GM12891 (cell line): ENCODE results near the gene MYRF.
A peak's percentile ranks its signal among the peaks of the same experiment; 100 is the strongest.

Experiments
- DNase-seq: peaks from one replicate; pipeline ENCODE4 v3.0.0; 2011; ENCODE audit warnings: low spot score; ENCODE audit not compliant: insufficient read length
- FAIRE-seq: peaks from 2 replicates; lab custom pipeline; 2011; peaks lifted over from hg19 to GRCh38; lab: Jason Lieb, UNC
- PAX5 ChIP-seq: IDR thresholded peaks from 2 replicates; pipeline ENCODE4 v1.6.1; 2011; ENCODE audit warnings: low read length, moderate library complexity, mild to moderate bottlenecking; ENCODE audit not compliant: insufficient read depth, severe bottlenecking
- POLR2A ChIP-seq: IDR thresholded peaks from 2 replicates; pipeline ENCODE4 v1.6.1; 2011; ENCODE audit warnings: low read depth, low read length, control low read depth
- POLR2AphosphoS5 ChIP-seq: IDR thresholded peaks from 2 replicates; pipeline ENCODE4 v1.6.1; 2011; ENCODE audit warnings: low read depth, low read length, control low read depth
- POU2F2 ChIP-seq: IDR thresholded peaks from 2 replicates; pipeline ENCODE4 v1.6.1; 2011; ENCODE audit warnings: low read depth, mild to moderate bottlenecking, control low read depth, low read length, moderate library complexity
- SPI1 ChIP-seq: IDR thresholded peaks from 2 replicates; pipeline ENCODE4 v1.6.1; 2011; ENCODE audit warnings: low read depth, low read length, control low read depth
- TAF1 ChIP-seq: IDR thresholded peaks from 2 replicates; pipeline ENCODE4 v1.6.1; 2011; ENCODE audit warnings: low read depth, low read length, control low read depth

Gene MYRF

GRCh38 chr11:61791737-61792309 lies 39.4 kb downstream of the MYRF start:
- DNase-seq (no peak), FAIRE-seq (no peak)
- TF ChIP-seq PAX5 (no peak), SPI1 (no peak), POLR2AphosphoS5 (peak; percentile 14; the same call in 1 of the 2 replicates), POLR2A (peak; percentile 47)

DNA sequence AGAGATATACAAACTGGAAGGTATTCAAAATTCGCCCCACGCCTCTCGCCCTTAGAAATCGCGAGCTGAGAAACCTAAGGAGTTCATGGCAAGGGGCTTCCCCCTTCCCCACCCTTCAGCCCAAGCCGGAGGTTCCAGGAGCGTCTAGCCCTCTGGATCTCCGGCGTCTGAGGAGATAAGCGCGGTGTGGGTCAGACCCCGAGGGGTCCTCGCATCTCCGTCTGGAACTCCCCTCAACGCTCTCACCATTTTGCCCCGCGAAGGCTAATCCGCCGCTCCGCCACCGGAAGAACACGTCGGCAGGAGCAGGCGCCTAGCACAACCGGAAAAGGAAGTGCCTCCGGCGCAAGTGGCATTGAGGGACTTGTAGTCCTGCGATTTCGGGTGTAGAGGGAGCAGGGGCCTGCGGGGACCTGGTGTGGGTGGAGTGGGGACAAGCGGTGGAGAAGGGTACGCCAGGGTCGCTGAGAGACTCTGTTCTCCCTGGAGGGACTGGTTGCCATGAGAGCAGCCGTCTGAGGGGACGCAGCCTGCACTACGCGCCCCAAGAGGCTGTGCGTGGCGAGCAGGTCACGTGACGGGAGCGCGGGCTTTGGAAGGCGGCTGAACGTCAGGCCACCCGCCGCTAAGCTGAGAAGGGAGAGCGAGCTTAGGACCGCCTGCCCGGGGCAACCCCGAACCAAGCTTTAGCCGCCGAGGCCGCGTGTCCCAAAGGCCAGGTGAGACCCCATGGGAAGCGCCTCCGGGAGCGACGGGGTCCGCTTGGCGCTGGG lies 40.1 kb downstream of the MYRF start, which contains the start of the genes FEN1 and TMEM258:
FEN1 (plus strand) TSS at position 602 of the 773 bp plus-strand sequence. CDS start 2,451 bp downstream, outside the sequence.
TMEM258 (minus strand) TSS at position 290 of the 773 bp plus-strand sequence; CDS start at position 249, 41 bp downstream.
- FAIRE-seq (peak; percentile 83), DNase-seq (peak; percentile 91)
- no peak for TF ChIP-seq PAX5
- peak; percentile 55; the same call in 1 of the 2 replicates for TF ChIP-seq POU2F2
- TF ChIP-seq SPI1, result peak; percentile 67; the same call in 1 of the 2 replicates
- peak; percentile 92 for TF ChIP-seq POLR2AphosphoS5
- peak; percentile 89 for TF ChIP-seq POLR2A
- peak; percentile 87 for TF ChIP-seq TAF1

GRCh38 chr11:61793083-61793828 lies 40.8 kb downstream of the MYRF start:
- no peak for TF ChIP-seq PAX5
- TF ChIP-seq POLR2A, result 0 out of 2 replicates have a peak, but pooled peaks have one; percentile 15
- TF ChIP-seq POU2F2, result no peak
- DNase-seq (no peak), FAIRE-seq (no peak)

- no peak for DNase-seq
- no peak for FAIRE-seq
- TF ChIP-seq POLR2AphosphoS5 (no peak), POLR2A (no peak), PAX5 (no peak), TAF1 (no peak), SPI1 (no peak), POU2F2 (no peak)
Observed at GRCh38 chr11:61793829-61794204, 41.4 kb downstream of the MYRF start.

- FAIRE-seq, result no peak
- no peak for DNase-seq
- TF ChIP-seq PAX5, result no peak
- no peak for TF ChIP-seq POLR2A
- TF ChIP-seq POLR2AphosphoS5, result no peak
- TF ChIP-seq POU2F2, result no peak
- TF ChIP-seq SPI1, result no peak
- TF ChIP-seq TAF1, result no peak
Observed at GRCh38 chr11:61794579-61794978, 42.1 kb downstream of the MYRF start.

- DNase-seq (no peak), FAIRE-seq (no peak)
- TF ChIP-seq TAF1, result no peak
- TF ChIP-seq POLR2AphosphoS5, result no peak
- no peak for TF ChIP-seq POLR2A
- no peak for TF ChIP-seq PAX5
- TF ChIP-seq POU2F2, result no peak
- no peak for TF ChIP-seq SPI1
Observed at GRCh38 chr11:61795459-61795858, 43.0 kb downstream of the MYRF start.

DNA sequence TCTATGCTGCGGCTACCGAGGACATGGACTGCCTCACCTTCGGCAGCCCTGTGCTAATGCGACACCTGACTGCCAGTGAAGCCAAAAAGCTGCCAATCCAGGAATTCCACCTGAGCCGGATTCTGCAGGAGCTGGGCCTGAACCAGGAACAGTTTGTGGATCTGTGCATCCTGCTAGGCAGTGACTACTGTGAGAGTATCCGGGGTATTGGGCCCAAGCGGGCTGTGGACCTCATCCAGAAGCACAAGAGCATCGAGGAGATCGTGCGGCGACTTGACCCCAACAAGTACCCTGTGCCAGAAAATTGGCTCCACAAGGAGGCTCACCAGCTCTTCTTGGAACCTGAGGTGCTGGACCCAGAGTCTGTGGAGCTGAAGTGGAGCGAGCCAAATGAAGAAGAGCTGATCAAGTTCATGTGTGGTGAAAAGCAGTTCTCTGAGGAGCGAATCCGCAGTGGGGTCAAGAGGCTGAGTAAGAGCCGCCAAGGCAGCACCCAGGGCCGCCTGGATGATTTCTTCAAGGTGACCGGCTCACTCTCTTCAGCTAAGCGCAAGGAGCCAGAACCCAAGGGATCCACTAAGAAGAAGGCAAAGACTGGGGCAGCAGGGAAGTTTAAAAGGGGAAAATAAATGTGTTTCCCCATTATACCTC lies 43.6 kb downstream of the MYRF start:
- DNase-seq (no peak), FAIRE-seq (no peak)
- TF ChIP-seq POLR2AphosphoS5 (no peak), SPI1 (no peak), POLR2A (no peak), PAX5 (no peak), TAF1 (no peak), POU2F2 (no peak)

DNA sequence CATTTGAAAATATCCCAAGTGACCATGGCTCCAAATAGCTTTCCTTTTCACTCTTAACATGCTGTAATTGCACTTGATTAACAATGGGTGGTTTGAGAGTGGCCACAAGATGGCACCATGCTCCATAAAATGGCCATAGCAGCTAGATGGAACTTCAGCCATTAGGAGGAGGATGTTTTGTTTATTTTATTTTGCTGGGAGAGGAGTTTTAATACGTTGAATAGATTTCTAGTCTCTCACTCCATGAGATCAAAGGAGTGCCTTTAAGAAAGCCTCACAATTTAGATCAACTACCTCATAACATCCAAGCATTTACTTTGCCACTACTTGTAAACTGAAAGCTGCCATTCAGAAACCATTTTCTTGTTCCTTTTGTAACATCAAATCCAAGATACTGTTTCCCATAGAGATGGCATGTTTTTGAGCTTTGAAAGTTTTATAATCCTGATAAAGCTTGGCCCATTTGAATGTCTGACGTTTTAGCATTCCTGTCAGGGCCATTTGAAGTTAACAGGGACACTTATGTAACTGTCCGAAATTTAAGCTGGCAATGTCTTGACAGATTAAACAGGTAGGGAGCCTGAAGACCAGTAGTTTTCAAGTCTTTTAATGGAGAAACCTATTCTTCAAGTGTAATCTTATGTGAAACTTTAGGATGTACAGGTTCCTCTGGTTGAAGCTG lies 45.0 kb downstream of the MYRF start:
- DNase-seq, result no peak
- peak; percentile 35 for FAIRE-seq
- no peak for TF ChIP-seq PAX5
- no peak for TF ChIP-seq POLR2AphosphoS5
- no peak for TF ChIP-seq POLR2A
- TF ChIP-seq TAF1, result no peak
- TF ChIP-seq SPI1, result no peak
- TF ChIP-seq POU2F2, result no peak
